NOMO-1 treated with DMSO at 0.1 percent for 48 hours (cell line): ENCODE measurements around the gene TOMM34.

Source experiments
- DNase-seq: peaks from one replicate; lab custom pipeline; 2025; ENCODE audit not compliant: unreplicated experiment; lab: John Stamatoyannopoulos, UW

The TOMM34 gene

GRCh38 chr20:44897133-44897532 is 63.1 kb downstream of the TOMM34 start:
- DNase-seq = peak; percentile 45

- DNase-seq = peak; percentile 96
Observed at GRCh38 chr20:44896583-44896982, 63.6 kb downstream of the TOMM34 start.

GRCh38 chr20:44894959-44895358 is 65.2 kb downstream of the TOMM34 start:
- DNase-seq = peak; percentile 7
